Tibial artery (tissue), 4 donors: ENCODE data around the gene SUB1.

Experiments
- DNase-seq, 2 donors: peaks; one replicate each; pipeline ENCODE4 v3.0.0-alpha.2; 2019
- H3K27ac ChIP-seq, 2 donors: fragments of 200-600 bp; sonication (generic) in 1 of 2; 1 replicate in 1 of 2; 2 replicates in 1 of 2; pipeline ENCODE4 v1.5.1; 2018 to 2019; ENCODE audit warnings: mild to moderate bottlenecking in 1 of 2
- H3K27me3 ChIP-seq, 2 donors: fragments of 200-600 bp; sonication (generic) in 1 of 2; one replicate each; pipeline versions ENCODE4 v1.5.1 to v1.6.0; 2016 to 2019
- H3K36me3 ChIP-seq, 3 donors: fragments of 200-600 bp; sonication (generic) in 2 of 3; one replicate each; pipeline ENCODE4 v1.5.1; 2016 to 2019; ENCODE audit warnings: mild to moderate bottlenecking in 2 of 3
- H3K4me1 ChIP-seq, 4 donors: fragments of 200-600 bp; sonication (generic) in 2 of 4; 1 replicate in 3 of 4; 2 replicates in 1 of 4; pipeline ENCODE4 v1.5.1; 2016 to 2019
- H3K4me3 ChIP-seq, 2 donors: fragments of 200-600 bp; sonication (generic) in 1 of 2; 1 replicate in 1 of 2; 2 replicates in 1 of 2; pipeline ENCODE4 v1.5.1; 2018 to 2019; ENCODE audit warnings: mild to moderate bottlenecking in 2 of 2
- H3K9me3 ChIP-seq, 3 donors: fragments of 200-600 bp; sonication (generic) in 1 of 3; one replicate each; pipeline ENCODE4 v1.5.1; 2016 to 2019
- CTCF ChIP-seq, 2 experiments: fragments of 200-600 bp in 1 of 2; fragments of 450-650 bp in 1 of 2; IDR thresholded peaks; one replicate each; pipeline ENCODE4 v1.5.1; 2017 to 2019; ENCODE audit warnings: antibody characterized with exemption in 2 of 2, mild to moderate bottlenecking in 1 of 2, moderate library complexity in 1 of 2
- intact Hi-C: fragments of 100-400 bp; cut with DNase I; formaldehyde crosslinking; loops from one replicate; pipeline ENCODE4 v1.15.0; 2023; ENCODE audit warnings: low total_unique reads

Gene SUB1

GRCh38 chr5:32562056-32562455, 23.3 kb upstream of the SUB1 start:
- Histone ChIP-seq H3K4me1 (peaks cover 0 to 7% (median 0%) of the 10 kb centered on the region in 4 donors), H3K27me3 (no peaks in the 10 kb centered on the region), H3K27ac (no peak overlapping the region), H3K9me3 (no peaks in the 10 kb centered on the region), H3K4me3 (no peak overlapping the region), H3K36me3 (no peaks in the 10 kb centered on the region)
- no peak for DNase-seq
- intact Hi-C loops: no loop called here
- TF ChIP-seq CTCF (IDR thresholded peaks at IDR 0.05): no peak

GRCh38 chr5:32562843-32563242, 22.5 kb upstream of the SUB1 start:
- DNase-seq: no peak

GRCh38 chr5:32563614-32564013, 21.7 kb upstream of the SUB1 start:
- peaks cover 0 to 7% (median 0%) of the 10 kb centered on the region in 4 donors for H3K4me1 ChIP-seq
- H3K9me3 ChIP-seq: no peaks in the 10 kb centered on the region
- H3K27me3 ChIP-seq: no peaks in the 10 kb centered on the region
- TF ChIP-seq CTCF (IDR thresholded peaks at IDR 0.05): no peak
- H3K4me3 ChIP-seq: no peak overlapping the region
- no peak for DNase-seq
- no peaks in the 10 kb centered on the region for H3K36me3 ChIP-seq
- no peak overlapping the region for H3K27ac ChIP-seq
- intact Hi-C loops: no loop called here

More at GRCh38 chr5:32562843-32563242, 22.5 kb upstream of the SUB1 start:
- TF ChIP-seq CTCF (IDR thresholded peaks at IDR 0.05): no peak
- Histone ChIP-seq H3K4me3 (no peak overlapping the region), H3K27me3 (no peaks in the 10 kb centered on the region), H3K36me3 (no peaks in the 10 kb centered on the region), H3K9me3 (no peaks in the 10 kb centered on the region), H3K4me1 (peaks cover 0 to 7% (median 0%) of the 10 kb centered on the region in 4 donors), H3K27ac (no peak overlapping the region)
- intact Hi-C loops: no loop called here

GRCh38 chr5:32565145-32565544, 20.2 kb upstream of the SUB1 start:
- intact Hi-C loops: no loop called here
- no peak for DNase-seq
- no peak overlapping the region for H3K4me3 ChIP-seq
- H3K27ac ChIP-seq: no peak overlapping the region
- peaks cover 0 to 7% (median 0%) of the 10 kb centered on the region in 4 donors for H3K4me1 ChIP-seq
- TF ChIP-seq CTCF (IDR thresholded peaks at IDR 0.05): no peak
- no peaks in the 10 kb centered on the region for H3K9me3 ChIP-seq
- no peaks in the 10 kb centered on the region for H3K27me3 ChIP-seq
- H3K36me3 ChIP-seq: no peaks in the 10 kb centered on the region

- no peak for TF ChIP-seq CTCF (IDR thresholded peaks at IDR 0.05)
- no peaks in the 10 kb centered on the region for H3K9me3 ChIP-seq
- H3K4me3 ChIP-seq: no peak overlapping the region
- DNase-seq: no peak
- H3K27me3 ChIP-seq: no peaks in the 10 kb centered on the region
- intact Hi-C loops: no loop called here
- H3K36me3 ChIP-seq: no peaks in the 10 kb centered on the region
- H3K27ac ChIP-seq: no peak overlapping the region
- H3K4me1 ChIP-seq: peaks cover 0 to 7% (median 0%) of the 10 kb centered on the region in 4 donors
These were observed 18.8 kb upstream of the SUB1 start for GRCh38 chr5:32566319-32567111.
